ENCODE data around the gene PDCD7. TPM values are rescaled to one million over a fixed set of nuclear protein-coding genes. Genes with fewer than 3 reads are reported as not detected.

Gene PDCD7
- 21.6 to 31.2 TPM (median 30.0 TPM) in 5 replicates for total RNA-seq (2022; extraction: Qiagen RNA extraction; ENCODE audit: low read depth)

GRCh38 chr15:65133548-65134200 lies at the start of gene PDCD7:
PDCD7 (minus strand) TSS chr15:65133808; CDS start chr15:65133781, 27 bp downstream.

GRCh38 chr15:65115086-65115485 lies 18.5 kb downstream of the PDCD7 start, which contains the start of gene UBAP1L:
UBAP1L (minus strand) TSS chr15:65115200; CDS start chr15:65106215, 8,985 bp downstream.

GRCh38 chr15:65076486-65077290 lies 56.9 kb downstream of the PDCD7 start, which contains the start of gene KBTBD13:
KBTBD13 (plus strand) TSS chr15:65076746; CDS start chr15:65076816, 70 bp downstream.

GRCh38 chr15:65067645-65068402 lies 65.8 kb downstream of the PDCD7 start, which contains the start of gene RASL12:
RASL12 (minus strand) TSS chr15:65067991; CDS start chr15:65067835, 156 bp downstream.

Other genes with a start within 250 kb of the PDCD7 start
- 1.0 to 1.7 TPM (median 1.4 TPM) in 5 replicates for gene ANKDD1A, start 221.9 kb downstream of the PDCD7 start, total RNA-seq (2022; extraction: Qiagen RNA extraction; ENCODE audit: low read depth)
- gene SPG21, start 143.9 kb downstream of the PDCD7 start, total RNA-seq (2022; extraction: Qiagen RNA extraction; ENCODE audit: low read depth), result 104 to 135 TPM (median 127 TPM) in 5 replicates
- gene MTFMT, start 104.2 kb downstream of the PDCD7 start, total RNA-seq (2022; extraction: Qiagen RNA extraction; ENCODE audit: low read depth), result 24.1 to 33.3 TPM (median 27.4 TPM) in 5 replicates
- 12.4 to 18.4 TPM (median 14.3 TPM) in 5 replicates for gene SLC51B, start 88.4 kb downstream of the PDCD7 start, total RNA-seq (2022; extraction: Qiagen RNA extraction; ENCODE audit: low read depth)
- 0.09 to 0.15 TPM (median 0.12 TPM) in 5 replicates for gene RASL12, start 65.8 kb downstream of the PDCD7 start, total RNA-seq (2022; extraction: Qiagen RNA extraction; ENCODE audit: low read depth)
- gene KBTBD13, start 57.1 kb downstream of the PDCD7 start, total RNA-seq (2022; extraction: Qiagen RNA extraction; ENCODE audit: low read depth), result not detected in 5 replicates
- 0.48 to 1.3 TPM (median 0.99 TPM) in 5 replicates for gene UBAP1L, start 18.6 kb downstream of the PDCD7 start, total RNA-seq (2022; extraction: Qiagen RNA extraction; ENCODE audit: low read depth)
- gene CLPX, start 51.5 kb upstream of the PDCD7 start, total RNA-seq (2022; extraction: Qiagen RNA extraction; ENCODE audit: low read depth), result 41.1 to 61.7 TPM (median 52.7 TPM) in 5 replicates
- 0.04 to 0.09 TPM (median 0.05 TPM) in 5 replicates for gene CILP, start 77.7 kb upstream of the PDCD7 start, total RNA-seq (2022; extraction: Qiagen RNA extraction; ENCODE audit: low read depth)
- 9.1 to 11.1 TPM (median 9.9 TPM) in 5 replicates for gene PARP16, start 153.1 kb upstream of the PDCD7 start, total RNA-seq (2022; extraction: Qiagen RNA extraction; ENCODE audit: low read depth)
- gene RNU5A-1, start 162.2 kb upstream of the PDCD7 start, total RNA-seq (2022; extraction: Qiagen RNA extraction; ENCODE audit: low read depth), result not detected in 5 replicates
- not detected in 5 replicates for gene RNU5B-1, start 170.9 kb upstream of the PDCD7 start, total RNA-seq (2022; extraction: Qiagen RNA extraction; ENCODE audit: low read depth)
- gene IGDCC3, start 244.2 kb upstream of the PDCD7 start, total RNA-seq (2022; extraction: Qiagen RNA extraction; ENCODE audit: low read depth), result 0.10 to 0.20 TPM (median 0.14 TPM) in 5 replicates

Measured in A549 treated with RU486 at 1 μM for 4 hours (cell line).